Measurements from ENCODE around the gene CLEC4A. TPM values are rescaled to one million over a fixed set of nuclear protein-coding genes. Genes with fewer than 3 reads are reported as not detected.

The CLEC4A gene
- total and polyA plus RNA-seq, 2 of the 8 experiments (the other 6 are each of a cell fraction or from before 2014, with no cell fraction given) = 0.41 to 0.44 TPM

- no peak for TF ChIP-seq POU5F1 (IDR thresholded peaks at IDR 0.05; ENCODE audit: low read depth, low read length)
- no peak for TF ChIP-seq KDM4A (IDR thresholded peaks at IDR 0.05; ENCODE audit: low read depth, low read length, severe bottlenecking)
- TF ChIP-seq SIRT6 (IDR thresholded peaks at IDR 0.05; ENCODE audit: low read length) = no peak
- no peak for TF ChIP-seq BCL11A (IDR thresholded peaks at IDR 0.05; ENCODE audit: low read depth in 2 of 2, low read length in 2 of 2)
- TF ChIP-seq USF2 (IDR thresholded peaks at IDR 0.05; ENCODE audit: low read length) = no peak
Observed at GRCh38 chr12:8076366-8076765, 47.1 kb upstream of the CLEC4A start (continued).
